Measurements from ENCODE around the gene COX4I1. TPM values are rescaled to one million over a fixed set of nuclear protein-coding genes. Genes with fewer than 3 reads are reported as not detected.

Gene COX4I1
- total and polyA plus RNA-seq, 4 experiments from 2014 or later: 490 to 1,127 (median 712) TPM

DNA sequence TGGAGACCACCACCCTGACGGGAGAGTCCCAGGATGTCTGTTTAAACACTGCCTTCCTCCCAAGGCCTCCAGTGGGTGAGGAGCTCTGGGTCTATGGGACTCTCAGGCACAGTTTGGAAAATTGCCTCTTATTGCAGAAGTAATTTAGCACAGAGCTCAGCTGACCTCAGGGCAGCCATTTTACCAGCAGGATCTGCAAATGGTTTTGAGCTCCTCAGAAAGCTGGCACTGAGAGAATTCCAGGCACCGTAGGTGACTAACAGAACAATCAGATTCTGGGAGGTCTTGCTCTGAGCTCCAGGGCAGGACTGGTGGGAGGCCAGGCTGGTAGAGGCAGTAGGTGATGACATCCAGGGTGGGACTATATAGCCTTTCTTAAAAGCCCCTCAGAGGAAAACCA is 31.3 kb upstream of the COX4I1 start:
- Mint-ChIP-seq H3K27ac (peak overlapping the region in 1 of 7 donors; percentile 24), H3K27me3 (peaks cover 1 to 2% of the 10 kb centered on the region in 2 donors), H3K4me3 (no peak overlapping the region), H3K9me3 (no peaks in the 10 kb centered on the region), H3K4me1 (no peaks in the 10 kb centered on the region), H3K36me3 (peaks cover 0 to 7% of the 10 kb centered on the region in 2 donors)
- DNase-seq: no peak
- no peaks in the 10 kb centered on the region for H3K36me3 ChIP-seq (ENCODE audit: insufficient read depth, low read length)
- no peaks in the 10 kb centered on the region for H3K27me3 ChIP-seq (ENCODE audit: insufficient read depth, low read length)
- ChIA-PET CTCF (ENCODE audit: partially characterized antibody) (interaction anchor here (1.0 kb wide), 1 partner anchor 9 kb away, joined by 3 read pairs; no protein-coding TSS in a partner anchor), POLR2A (ENCODE audit: partially characterized antibody) (no interaction called here)
- H3K9me3 ChIP-seq (ENCODE audit: control insufficient read depth in 1 of 2, low read length in 2 of 2): no peaks in the 10 kb centered on the region
- intact Hi-C loops (cut with micrococcal nuclease): no loop called here
- H3K4me3 ChIP-seq (ENCODE audit: low read length in 2 of 2): no peak overlapping the region
- H3K4me1 ChIP-seq (ENCODE audit: insufficient read depth, low read length): no peaks in the 10 kb centered on the region
- H3K27ac ChIP-seq (ENCODE audit: low read depth, low read length): no peak overlapping the region

GRCh38 chr16:85770741-85771140 is 28.8 kb upstream of the COX4I1 start:
- Mint-ChIP-seq H3K4me1 (no peaks in the 10 kb centered on the region), H3K27me3 (no peaks in the 10 kb centered on the region), H3K4me3 (no peak overlapping the region), H3K27ac (peak overlapping the region in 1 of 7 donors; percentile 8), H3K36me3 (peaks cover 2 to 7% of the 10 kb centered on the region in 2 donors), H3K9me3 (no peaks in the 10 kb centered on the region)
- Histone ChIP-seq H3K4me3 (ENCODE audit: low read length in 2 of 2) (no peak overlapping the region), H3K27ac (ENCODE audit: low read depth, low read length) (no peak overlapping the region), H3K4me1 (ENCODE audit: insufficient read depth, low read length) (no peaks in the 10 kb centered on the region), H3K9me3 (ENCODE audit: control insufficient read depth in 1 of 2, low read length in 2 of 2) (no peaks in the 10 kb centered on the region), H3K36me3 (ENCODE audit: insufficient read depth, low read length) (no peaks in the 10 kb centered on the region), H3K27me3 (ENCODE audit: insufficient read depth, low read length) (no peaks in the 10 kb centered on the region)
- POLR2A ChIA-PET (ENCODE audit: partially characterized antibody): no interaction called here
- intact Hi-C loops (cut with micrococcal nuclease): no loop called here
- DNase-seq: no peak
- CTCF ChIA-PET (ENCODE audit: partially characterized antibody): no interaction called here

DNA sequence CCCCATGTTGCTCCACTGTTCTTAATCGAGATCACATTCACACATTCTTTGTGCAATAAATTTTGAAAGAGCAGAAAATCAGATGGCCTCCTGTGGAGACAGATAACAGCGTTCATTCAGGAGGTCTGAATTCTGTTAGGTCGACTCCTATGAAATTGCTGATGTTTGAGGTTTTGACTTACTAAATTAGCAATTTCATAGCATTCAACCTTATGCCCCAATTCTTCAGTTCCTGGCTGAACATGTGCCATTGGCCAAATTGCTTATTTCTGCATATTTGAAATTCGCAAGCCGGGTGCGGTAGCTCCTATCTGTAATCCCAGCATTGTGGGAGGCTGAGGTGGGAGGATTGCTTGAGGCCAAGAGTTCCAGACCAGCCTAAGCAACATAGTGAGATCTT is 26.5 kb upstream of the COX4I1 start:
- no peak overlapping the region for H3K4me3 Mint-ChIP-seq
- Histone ChIP-seq H3K36me3 (ENCODE audit: insufficient read depth, low read length) (peaks cover 10% of the 10 kb centered on the region), H3K9me3 (ENCODE audit: control insufficient read depth in 1 of 2, low read length in 2 of 2) (no peaks in the 10 kb centered on the region), H3K27ac (ENCODE audit: low read depth, low read length) (no peak overlapping the region), H3K4me1 (ENCODE audit: insufficient read depth, low read length) (no peaks in the 10 kb centered on the region), H3K27me3 (ENCODE audit: insufficient read depth, low read length) (no peaks in the 10 kb centered on the region), H3K4me3 (ENCODE audit: low read length in 2 of 2) (no peak overlapping the region)
- ChIA-PET CTCF (ENCODE audit: partially characterized antibody) (no interaction called here), POLR2A (ENCODE audit: partially characterized antibody) (no interaction called here)
- no peaks in the 10 kb centered on the region for H3K4me1 Mint-ChIP-seq
- H3K9me3 Mint-ChIP-seq: no peaks in the 10 kb centered on the region
- no peaks in the 10 kb centered on the region for H3K27me3 Mint-ChIP-seq
- no peak for DNase-seq
- intact Hi-C loops (cut with micrococcal nuclease): no loop called here
- no peak overlapping the region for H3K27ac Mint-ChIP-seq
- H3K36me3 Mint-ChIP-seq: peaks cover 11 to 17% of the 10 kb centered on the region in 2 donors

GRCh38 chr16:85774136-85774535 is 25.4 kb upstream of the COX4I1 start:
- Histone ChIP-seq H3K27me3 (ENCODE audit: insufficient read depth, low read length) (no peaks in the 10 kb centered on the region), H3K9me3 (ENCODE audit: control insufficient read depth in 1 of 2, low read length in 2 of 2) (no peaks in the 10 kb centered on the region), H3K36me3 (ENCODE audit: insufficient read depth, low read length) (peaks cover 16% of the 10 kb centered on the region), H3K4me1 (ENCODE audit: insufficient read depth, low read length) (no peaks in the 10 kb centered on the region), H3K4me3 (ENCODE audit: low read length in 2 of 2) (no peak overlapping the region), H3K27ac (ENCODE audit: low read depth, low read length) (no peak overlapping the region)
- ChIA-PET CTCF (ENCODE audit: partially characterized antibody) (no interaction called here), POLR2A (ENCODE audit: partially characterized antibody) (no interaction called here)
- no peak for DNase-seq
- Mint-ChIP-seq H3K27ac (no peak overlapping the region), H3K36me3 (peaks cover 22 to 27% of the 10 kb centered on the region in 2 donors), H3K27me3 (no peaks in the 10 kb centered on the region), H3K9me3 (no peaks in the 10 kb centered on the region), H3K4me1 (no peaks in the 10 kb centered on the region), H3K4me3 (no peak overlapping the region)
- intact Hi-C loops (cut with micrococcal nuclease): no loop called here

DNA sequence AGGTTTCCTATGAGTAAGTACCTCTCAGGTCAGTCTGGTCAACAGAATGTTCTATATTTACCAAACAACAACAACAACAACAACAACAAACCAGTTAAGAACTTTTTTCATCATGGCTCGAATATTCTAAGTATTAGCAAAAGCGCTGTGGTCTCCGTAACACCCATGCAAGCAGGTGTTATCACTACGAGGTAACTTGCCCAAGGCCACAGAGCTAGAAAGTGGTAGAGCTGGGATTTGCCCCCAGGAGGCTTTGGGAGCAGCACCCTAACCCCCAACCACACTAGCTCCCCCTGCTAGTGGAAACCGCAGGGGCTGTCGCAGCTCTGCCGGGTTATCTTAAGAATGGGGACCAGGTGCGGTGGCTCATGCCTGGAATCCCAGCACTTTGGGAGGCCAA is 24.7 kb upstream of the COX4I1 start:
- Histone ChIP-seq H3K9me3 (ENCODE audit: control insufficient read depth in 1 of 2, low read length in 2 of 2) (no peaks in the 10 kb centered on the region), H3K4me1 (ENCODE audit: insufficient read depth, low read length) (no peaks in the 10 kb centered on the region), H3K27me3 (ENCODE audit: insufficient read depth, low read length) (no peaks in the 10 kb centered on the region), H3K27ac (ENCODE audit: low read depth, low read length) (no peak overlapping the region), H3K36me3 (ENCODE audit: insufficient read depth, low read length) (peaks cover 23% of the 10 kb centered on the region), H3K4me3 (ENCODE audit: low read length in 2 of 2) (no peak overlapping the region)
- ChIA-PET POLR2A (ENCODE audit: partially characterized antibody) (no interaction called here), CTCF (ENCODE audit: partially characterized antibody) (no interaction called here)
- H3K27ac Mint-ChIP-seq: no peak overlapping the region
- peaks cover 28 to 34% of the 10 kb centered on the region in 2 donors for H3K36me3 Mint-ChIP-seq
- no peak overlapping the region for H3K4me3 Mint-ChIP-seq
- H3K4me1 Mint-ChIP-seq: no peaks in the 10 kb centered on the region
- H3K27me3 Mint-ChIP-seq: no peaks in the 10 kb centered on the region
- intact Hi-C loops (cut with micrococcal nuclease): no loop called here
- DNase-seq: no peak
- H3K9me3 Mint-ChIP-seq: no peaks in the 10 kb centered on the region

GRCh38 chr16:85777583-85778310 is 21.7 kb upstream of the COX4I1 start:
- Histone ChIP-seq H3K9me3 (ENCODE audit: control insufficient read depth in 1 of 2, low read length in 2 of 2) (no peaks in the 10 kb centered on the region), H3K27ac (ENCODE audit: low read depth, low read length) (no peak overlapping the region), H3K36me3 (ENCODE audit: insufficient read depth, low read length) (peaks cover 35% of the 10 kb centered on the region), H3K4me3 (ENCODE audit: low read length in 2 of 2) (no peak overlapping the region), H3K4me1 (ENCODE audit: insufficient read depth, low read length) (no peaks in the 10 kb centered on the region), H3K27me3 (ENCODE audit: insufficient read depth, low read length) (no peaks in the 10 kb centered on the region)
- Mint-ChIP-seq H3K4me1 (no peaks in the 10 kb centered on the region), H3K27me3 (no peaks in the 10 kb centered on the region), H3K27ac (no peak overlapping the region), H3K36me3 (peaks cover 40 to 52% of the 10 kb centered on the region in 2 donors), H3K9me3 (no peaks in the 10 kb centered on the region), H3K4me3 (no peak overlapping the region)
- intact Hi-C loops (cut with micrococcal nuclease): no loop called here
- DNase-seq: no peak
- ChIA-PET POLR2A (ENCODE audit: partially characterized antibody) (no interaction called here), CTCF (ENCODE audit: partially characterized antibody) (no interaction called here)

DNA sequence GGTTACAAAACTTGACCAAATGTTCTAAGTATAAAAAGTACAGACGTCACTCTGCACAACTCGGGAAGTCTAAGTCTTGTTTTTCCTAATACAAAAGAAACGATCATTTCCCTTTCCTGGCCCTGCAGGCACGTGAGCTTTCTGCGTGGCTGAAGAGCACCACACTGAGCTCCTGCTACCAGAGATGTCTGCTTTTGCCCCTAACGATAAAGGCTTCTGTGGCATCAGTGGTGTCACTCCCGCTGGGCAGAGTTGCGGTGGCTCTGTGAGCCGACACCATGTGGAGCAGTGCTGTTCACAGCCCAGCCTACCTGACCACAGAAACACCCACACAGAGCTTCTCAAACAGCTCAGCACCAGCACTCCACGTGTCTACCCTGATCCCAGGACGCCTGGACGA is 20.6 kb upstream of the COX4I1 start:
- Mint-ChIP-seq H3K27me3 (no peaks in the 10 kb centered on the region), H3K4me3 (no peak overlapping the region), H3K4me1 (peaks cover 0 to 2% (median 0%) of the 10 kb centered on the region in 4 donors), H3K27ac (peak overlapping the region in 1 of 7 donors; percentile 57), H3K9me3 (no peaks in the 10 kb centered on the region), H3K36me3 (peaks cover 46 to 57% of the 10 kb centered on the region in 2 donors)
- intact Hi-C loops (cut with micrococcal nuclease): no loop called here
- no peak for DNase-seq
- peaks cover 35% of the 10 kb centered on the region for H3K36me3 ChIP-seq (ENCODE audit: insufficient read depth, low read length)
- H3K9me3 ChIP-seq (ENCODE audit: control insufficient read depth in 1 of 2, low read length in 2 of 2): no peaks in the 10 kb centered on the region
- H3K4me3 ChIP-seq (ENCODE audit: low read length in 2 of 2): no peak overlapping the region
- H3K4me1 ChIP-seq (ENCODE audit: insufficient read depth, low read length): no peaks in the 10 kb centered on the region
- CTCF ChIA-PET (ENCODE audit: partially characterized antibody): no interaction called here
- POLR2A ChIA-PET (ENCODE audit: partially characterized antibody): no interaction called here
- H3K27me3 ChIP-seq (ENCODE audit: insufficient read depth, low read length): no peaks in the 10 kb centered on the region
- no peak overlapping the region for H3K27ac ChIP-seq (ENCODE audit: low read depth, low read length)
